HepG2 (cell line): ENCODE data around the gene ADGRG6. TPM values are rescaled to one million over a fixed set of nuclear protein-coding genes. Genes with fewer than 3 reads are reported as not detected.

Experiments used
- ATAC-seq: fragments of 200-7000 bp; cut with Tn5 transposase; 3 replicates; pipeline ENCODE4 v1.9.1; 2020; ENCODE audit warnings: mild to moderate bottlenecking, moderate library complexity
- BruUV-seq: library from RNA; stranded (reverse); fragments of 400-500 nt; replicated peaks from 2 replicates; lab custom pipeline; 2021; lab: Mats Ljungman, UMichigan
- CTCF ChIA-PET: fragments of 300-600 bp; formaldehyde crosslinking; extraction: SDS; loops from one replicate; lab custom pipeline; 2021; ENCODE audit warnings: low total read pairs, inconsistent platforms, low intra/inter-chr PET ratio; lab: Yijun Ruan, JAX
- POLR2A ChIA-PET: fragments of 350-600 bp; sonication (Branson Sonifier 250); formaldehyde crosslinking; loops from one replicate; lab custom pipeline; 2020; ENCODE audit warnings: antibody characterized with exemption, inconsistent platforms; lab: Yijun Ruan, JAX
- DNase-seq: peaks from one replicate; pipeline ENCODE4 v3.0.0-alpha.2; 2015; ENCODE audit warnings: low spot score
- FAIRE-seq: peaks from 3 replicates; lab custom pipeline; 2011; peaks lifted over from hg19 to GRCh38; lab: Jason Lieb, UNC
- H2AFZ ChIP-seq: one replicate; pipeline ENCODE4 v1.6.1; 2011; ENCODE audit warnings: low read length, inconsistent platforms
- H3K27ac ChIP-seq: fragments of 300-600 bp; 3 replicates; pipeline ENCODE4 v1.8.0; 2011; ENCODE audit warnings: mixed run types, mild to moderate bottlenecking, mixed read lengths, low read length, inconsistent platforms; ENCODE audit not compliant: insufficient read depth; ENCODE audit errors: extremely low read length
- H3K27me3 ChIP-seq, 2 experiments: fragments of 200-600 bp in 1 of 2; 2 replicates in 1 of 2; 3 replicates in 1 of 2; pipeline versions ENCODE4 v1.6.0 to v1.8.0; 2011; ENCODE audit warnings: low read length in 2 of 2, mild to moderate bottlenecking in 2 of 2, moderate library complexity in 2 of 2, inconsistent platforms in 1 of 2; ENCODE audit not compliant: insufficient read depth in 2 of 2, control insufficient read depth in 1 of 2
- H3K36me3 ChIP-seq, 2 experiments: fragments of 200-600 bp in 1 of 2; replicated peaks in 1 of 2; 2 replicates in 1 of 2; 3 replicates in 1 of 2; pipeline versions ENCODE4 v1.5.1 to v1.8.0; 2011; ENCODE audit warnings: low read length in 2 of 2, inconsistent platforms in 1 of 2; ENCODE audit not compliant: insufficient read depth in 2 of 2, control insufficient read depth in 1 of 2
- H3K4me1 ChIP-seq: 2 replicates; pipeline ENCODE4 v1.5.1; 2012; ENCODE audit warnings: low read length, inconsistent platforms; ENCODE audit not compliant: insufficient read depth
- H3K4me2 ChIP-seq: 2 replicates; pipeline ENCODE4 v1.6.0; 2011; ENCODE audit warnings: low read depth, low read length, inconsistent platforms
- H3K4me3 ChIP-seq, 3 experiments: fragments of 200-600 bp in 1 of 3; sonication (generic), shearing (Covaris generic) in 1 of 3; replicated peaks in 1 of 3; 2 replicates each; pipeline ENCODE4 v1.5.1; 2011 to 2016; ENCODE audit warnings: low read length in 3 of 3, inconsistent platforms in 2 of 3, low read depth in 2 of 3, mild to moderate bottlenecking in 2 of 3, control low read depth in 1 of 3, mixed read lengths in 1 of 3; ENCODE audit not compliant: insufficient read depth in 1 of 3
- H3K79me2 ChIP-seq: one replicate; pipeline ENCODE4 v1.6.1; 2011; ENCODE audit warnings: low read length, inconsistent platforms; ENCODE audit not compliant: insufficient read depth
- H3K9ac ChIP-seq: 2 replicates; pipeline ENCODE4 v1.6.0; 2011; ENCODE audit warnings: mild to moderate bottlenecking, low read depth, low read length, inconsistent platforms; ENCODE audit not compliant: insufficient read depth
- H3K9me3 ChIP-seq: 2 replicates; pipeline ENCODE4 v1.5.1; 2012; ENCODE audit warnings: mild to moderate bottlenecking, low read length
- H4K20me1 ChIP-seq: 2 replicates; pipeline ENCODE4 v1.6.0; 2011; ENCODE audit warnings: inconsistent platforms, mild to moderate bottlenecking, low read length, moderate library complexity; ENCODE audit not compliant: insufficient read depth
- BCL6 ChIP-seq: IDR thresholded peaks from 2 replicates; pipeline ENCODE4 v1.6.1; 2016; ENCODE audit warnings: missing genetic modification reagents, missing compliant biosample characterization
- CBFB ChIP-seq: sonication (generic); formaldehyde crosslinking; IDR thresholded peaks from 2 replicates; pipeline ENCODE4 v1.4.0; 2020; ENCODE audit warnings: missing genetic modification reagents
- MEF2D ChIP-seq: sonication (generic); formaldehyde crosslinking; IDR thresholded peaks from 2 replicates; pipeline ENCODE4 v1.5.1; 2020; ENCODE audit warnings: mild to moderate bottlenecking, missing genetic modification reagents
- POLR2G ChIP-seq: fragments of 200-400 bp; formaldehyde crosslinking; IDR thresholded peaks from 2 replicates; pipeline ENCODE4 v1.6.1; 2018; ENCODE audit warnings: mild to moderate bottlenecking, low read depth, low read length, moderate library complexity
- TCF7 ChIP-seq: sonication (generic); IDR thresholded peaks from 2 replicates; pipeline ENCODE4 v1.6.1; 2016; ENCODE audit warnings: antibody characterized with exemption, low read depth
- THYN1 ChIP-seq: sonication (generic); formaldehyde crosslinking; IDR thresholded peaks from 2 replicates; pipeline ENCODE4 v1.8.1; 2023; ENCODE audit warnings: low read depth, mild to moderate bottlenecking, moderate library complexity, missing genetic modification reagents, borderline replicate concordance
- ZNF616 ChIP-seq: sonication (generic); formaldehyde crosslinking; IDR thresholded peaks from 2 replicates; pipeline ENCODE4 v1.5.0; 2020; ENCODE audit warnings: low read depth, mild to moderate bottlenecking, missing genetic modification reagents
- ZNF788 ChIP-seq: sonication (generic); formaldehyde crosslinking; IDR thresholded peaks from 2 replicates; pipeline ENCODE4 v1.5.0; 2020; ENCODE audit warnings: mild to moderate bottlenecking, missing genetic modification reagents, borderline replicate concordance
- ZSCAN12 ChIP-seq: sonication (generic); formaldehyde crosslinking; IDR thresholded peaks from 2 replicates; pipeline ENCODE4 v1.9.0; 2021; ENCODE audit warnings: mild to moderate bottlenecking, missing genetic modification reagents
- WGBS: methylation state at CpG from one replicate; pipeline ENCODE4 v1.1.6; 2017; ENCODE audit warnings: low lambda C conversion rate; 5-methylcytosine and 5-hydroxymethylcytosine counted together
- in situ Hi-C: cut with HindIII; loops from 2 replicates; pipeline ENCODE4 v1.10.0; 2017; ENCODE audit warnings: low pct_unique_long_range_greater_than_20kb; ENCODE audit not compliant: extremely low pct_ligation_motif_present
- intact Hi-C: fragments of 100-400 bp; cut with micrococcal nuclease; formaldehyde crosslinking; loops from one replicate; pipeline ENCODE4 v1.10.0; 2022; ENCODE audit not compliant: unreplicated experiment
- polyA plus RNA-seq, 8 experiments: library from polyadenylated mRNA; depleted of rRNA in 3 of 8; stranded (reverse) in 7 of 8; unstranded in 1 of 8; fragments of >200 nt; fragmentation: Illumina TruSeq in 4 of 8; extraction: Trizol in 4 of 8; gene quantifications; 2 replicates each; pipeline versions ENCODE4 v1.2.1 to v1.2.3, GENCODE V29; 2011 to 2016; ENCODE audit warnings: low read depth in 4 of 8, missing spikeins in 1 of 8, mixed read lengths in 1 of 8; ENCODE audit not compliant: insufficient read depth in 1 of 8
- total RNA-seq, 5 experiments: library from RNA; depleted of rRNA; stranded (reverse); fragments of >200 nt; fragmentation: Illumina TruSeq; extraction: Trizol; gene quantifications; 2 replicates each; pipeline ENCODE4 v1.2.3, GENCODE V29; 2016; ENCODE audit warnings: low read depth in 1 of 5
- TF ChIP-seq, protein P1 (sequence below): sonication (generic); formaldehyde crosslinking; IDR thresholded peaks from 2 replicates; pipeline ENCODE4 v1.8.0; 2023; ENCODE audit warnings: mild to moderate bottlenecking, missing genetic modification reagents
- TF ChIP-seq, protein P2 (sequence below): sonication (generic); formaldehyde crosslinking; conservative IDR thresholded peaks from 2 replicates; pipeline ENCODE4 v1.8.0; 2022; ENCODE audit warnings: missing genetic modification reagents

The ADGRG6 gene
- total and polyA plus RNA-seq, 2 of the 13 experiments (the other 11 are each of a cell fraction or from before 2014, with no cell fraction given), result 129 to 249 TPM

DNA sequence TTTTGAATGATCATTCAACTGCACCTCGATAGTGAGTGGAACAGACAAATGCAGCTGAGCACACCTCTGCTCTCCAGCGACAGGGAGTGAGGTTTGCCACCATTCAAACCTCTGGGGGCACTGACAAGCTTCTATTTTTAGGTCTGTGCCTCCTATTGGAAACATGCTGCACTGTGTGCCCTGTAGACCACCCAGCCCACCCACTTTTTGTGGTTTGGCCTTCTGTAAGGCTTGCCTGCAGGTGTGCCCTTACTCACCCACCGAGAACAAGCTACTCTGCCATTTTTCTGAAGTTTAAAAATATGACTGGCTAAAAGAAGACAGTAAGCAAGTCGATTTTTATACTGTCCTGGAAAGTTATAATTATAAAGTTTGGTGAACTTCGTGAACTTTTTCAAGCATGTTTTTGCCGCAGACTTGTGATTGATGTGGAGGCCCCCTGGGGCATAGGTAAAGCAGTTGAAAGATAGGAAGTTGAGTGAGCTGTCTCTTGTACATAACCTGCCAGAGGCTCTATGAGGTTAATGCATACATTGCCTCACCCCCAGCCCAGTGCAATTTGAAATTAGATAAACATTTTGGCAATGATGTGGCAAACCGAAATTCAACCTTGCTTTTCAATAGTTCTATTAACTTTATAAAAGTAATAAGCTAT is 53.8 kb downstream of the ADGRG6 start:
- ATAC-seq, result peak; percentile 56; the same call in 1 of the 3 replicates

More for the DNA sequence above, 53.8 kb downstream of the ADGRG6 start:
- TF ChIP-seq ZNF788 (no peak), POLR2G (0 out of 2 replicates have a peak, but pooled peaks have one; percentile 13), ZNF616 (CRISPR knock-in tag) (no peak), THYN1 (no peak), CBFB (CRISPR knock-in tag) (no peak), MEF2D (CRISPR knock-in tag) (no peak), TCF7 (peak; percentile 41; the same call in 1 of the 2 replicates), ZSCAN12 (CRISPR knock-in tag) (no peak), BCL6 (CRISPR knock-in tag) (peak; percentile 58)
- TF ChIP-seq, protein P1, sequence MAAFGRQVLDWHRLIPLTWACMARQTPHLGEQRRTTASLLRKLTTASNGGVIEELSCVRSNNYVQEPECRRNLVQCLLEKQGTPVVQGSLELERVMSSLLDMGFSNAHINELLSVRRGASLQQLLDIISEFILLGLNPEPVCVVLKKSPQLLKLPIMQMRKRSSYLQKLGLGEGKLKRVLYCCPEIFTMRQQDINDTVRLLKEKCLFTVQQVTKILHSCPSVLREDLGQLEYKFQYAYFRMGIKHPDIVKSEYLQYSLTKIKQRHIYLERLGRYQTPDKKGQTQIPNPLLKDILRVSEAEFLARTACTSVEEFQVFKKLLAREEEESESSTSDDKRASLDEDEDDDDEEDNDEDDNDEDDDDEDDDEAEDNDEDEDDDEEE (CRISPR knock-in tag), result no peak
- TF ChIP-seq, protein P2, sequence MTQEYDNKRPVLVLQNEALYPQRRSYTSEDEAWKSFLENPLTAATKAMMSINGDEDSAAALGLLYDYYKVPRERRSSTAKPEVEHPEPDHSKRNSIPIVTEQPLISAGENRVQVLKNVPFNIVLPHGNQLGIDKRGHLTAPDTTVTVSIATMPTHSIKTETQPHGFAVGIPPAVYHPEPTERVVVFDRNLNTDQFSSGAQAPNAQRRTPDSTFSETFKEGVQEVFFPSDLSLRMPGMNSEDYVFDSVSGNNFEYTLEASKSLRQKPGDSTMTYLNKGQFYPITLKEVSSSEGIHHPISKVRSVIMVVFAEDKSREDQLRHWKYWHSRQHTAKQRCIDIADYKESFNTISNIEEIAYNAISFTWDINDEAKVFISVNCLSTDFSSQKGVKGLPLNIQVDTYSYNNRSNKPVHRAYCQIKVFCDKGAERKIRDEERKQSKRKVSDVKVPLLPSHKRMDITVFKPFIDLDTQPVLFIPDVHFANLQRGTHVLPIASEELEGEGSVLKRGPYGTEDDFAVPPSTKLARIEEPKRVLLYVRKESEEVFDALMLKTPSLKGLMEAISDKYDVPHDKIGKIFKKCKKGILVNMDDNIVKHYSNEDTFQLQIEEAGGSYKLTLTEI (CRISPR knock-in tag), result no peak
- no peak overlapping the region for H3K4me2 ChIP-seq
- in situ Hi-C loops, result no loop called here
- DNase-seq (no peak), FAIRE-seq (no peak)
- H3K36me3 ChIP-seq, result peaks cover 13 to 33% of the 10 kb centered on the region in 2 experiments
- ChIA-PET CTCF (no interaction called here), POLR2A (interaction anchor here (0.5 to 1.7 kb wide), 3 partner anchors 17 to 54 kb away, joined by 3 to 5 read pairs (median 3); partner anchors contain the start of gene ADGRG6)
- H3K9me3 ChIP-seq, result no peaks in the 10 kb centered on the region
- peaks cover 58% of the 10 kb centered on the region for H3K4me1 ChIP-seq
- H2AFZ ChIP-seq, result no peak overlapping the region
- H3K79me2 ChIP-seq, result peaks cover 84% of the 10 kb centered on the region
- H3K4me3 ChIP-seq, result no peak overlapping the region
- no peak overlapping the region for H3K9ac ChIP-seq
- 72% methylated on average over 7 of the region's 7 CpGs for WGBS
- BruUV-seq, result no TSS peak
- intact Hi-C loops, result no loop called here
- H3K27ac ChIP-seq, result no peak overlapping the region
- no peaks in the 10 kb centered on the region for H4K20me1 ChIP-seq
- no peaks in the 10 kb centered on the region for H3K27me3 ChIP-seq
